ENCODE results near the gene CDH4. TPM values are rescaled to one million over a fixed set of nuclear protein-coding genes. Genes with fewer than 3 reads are reported as not detected.

Gene CDH4
- total RNA-seq, 1 donor from 2014 or later: 9.2 TPM

DNA sequence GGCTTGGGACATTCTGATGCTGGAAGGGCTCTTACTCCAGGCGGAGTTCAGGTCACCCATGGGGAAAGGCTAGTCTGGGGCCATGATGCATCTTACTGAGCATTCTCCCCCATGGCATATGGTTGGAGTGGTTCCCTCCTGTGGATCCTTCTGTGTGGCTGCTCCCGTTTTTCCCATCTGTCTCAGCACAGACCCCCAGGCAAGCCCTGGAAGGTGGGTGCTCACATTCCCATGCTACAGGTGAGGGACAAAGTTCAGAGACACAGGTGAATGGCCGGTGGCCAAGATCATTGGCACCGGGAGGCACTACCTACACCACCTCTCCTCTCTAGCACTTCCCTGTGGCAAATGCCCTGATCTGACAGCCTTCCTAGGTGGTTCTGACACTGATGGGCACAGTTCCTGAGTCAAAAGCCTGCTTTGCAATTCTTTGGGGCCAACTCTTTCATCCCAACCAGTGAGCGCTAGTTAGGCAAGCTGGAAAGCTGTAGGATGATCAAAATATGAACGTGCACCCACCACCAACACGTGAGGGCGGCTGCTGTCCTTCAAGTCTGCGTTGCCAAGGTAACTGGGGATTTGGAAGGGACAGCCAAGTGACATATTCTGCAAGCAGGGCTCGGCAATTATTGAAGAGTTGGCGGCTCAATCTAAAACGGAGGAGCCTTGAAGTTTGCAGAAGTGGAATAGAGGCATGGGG is 124.6 kb downstream of the CDH4 start:
- no peak for DNase-seq (ENCODE audit: extremely low read depth, low read depth, low spot score)

DNA sequence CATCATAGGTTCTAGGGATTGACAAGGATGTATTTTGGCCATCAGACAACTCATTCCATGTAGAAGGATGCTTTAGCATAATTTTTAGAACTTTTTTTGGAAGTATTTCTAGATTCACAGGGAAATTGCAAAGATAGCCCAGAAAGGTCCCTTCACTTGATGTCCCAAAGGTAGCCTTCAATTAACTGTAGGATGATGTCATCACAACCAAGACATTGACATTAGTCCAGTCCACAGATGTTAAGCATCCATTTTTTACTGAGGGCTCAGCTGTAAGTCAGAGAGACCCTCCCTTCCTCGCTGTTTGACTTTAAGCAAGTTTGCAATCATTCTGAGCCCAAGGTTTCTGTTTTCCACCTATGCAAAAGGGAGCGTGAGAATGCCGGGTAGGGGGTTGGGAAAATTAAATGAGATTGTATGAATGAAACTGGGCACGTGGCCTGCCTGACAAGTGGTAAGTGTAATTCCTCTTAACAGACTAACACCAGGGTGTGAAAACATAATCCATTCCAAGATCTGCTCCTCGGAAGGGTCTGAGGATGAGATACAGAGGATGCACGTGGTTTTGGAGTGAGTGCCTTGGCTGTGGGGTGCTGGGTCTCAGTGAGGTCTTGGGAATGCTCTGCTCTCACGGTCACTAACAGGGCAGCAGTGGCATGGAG is 126.8 kb downstream of the CDH4 start:
- no peak for DNase-seq (ENCODE audit: extremely low read depth, low read depth, low spot score)

DNA sequence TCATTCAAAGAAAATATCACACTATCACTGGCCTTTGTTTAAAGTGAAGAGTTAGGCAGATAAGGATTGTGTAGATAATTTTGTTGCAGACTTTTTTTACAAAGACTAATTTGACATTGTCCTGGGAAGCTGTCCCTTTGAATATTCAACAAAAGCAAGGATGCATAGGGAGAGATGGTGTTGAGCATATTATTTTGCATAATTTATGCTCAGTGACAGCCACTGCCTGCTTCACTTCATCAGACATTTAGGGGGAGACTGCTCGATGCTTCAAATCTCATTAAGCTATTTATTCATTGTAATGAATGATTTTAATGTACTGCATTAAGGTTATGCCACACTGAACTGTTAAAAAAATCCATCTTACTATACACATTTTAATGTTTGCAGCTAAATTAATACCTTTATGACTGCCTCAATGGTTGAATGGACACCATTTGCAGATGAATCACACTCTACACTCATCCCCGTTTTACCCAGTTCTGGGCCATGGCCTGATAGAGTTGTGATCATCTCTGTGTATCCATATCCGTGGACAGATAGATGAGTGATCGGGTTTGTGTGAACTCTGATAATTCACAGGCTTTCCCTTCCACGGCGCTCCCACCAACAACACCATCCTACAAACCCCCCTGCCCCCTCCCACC is 128.0 kb downstream of the CDH4 start:
- DNase-seq (ENCODE audit: extremely low read depth, low read depth, low spot score): no peak

DNA sequence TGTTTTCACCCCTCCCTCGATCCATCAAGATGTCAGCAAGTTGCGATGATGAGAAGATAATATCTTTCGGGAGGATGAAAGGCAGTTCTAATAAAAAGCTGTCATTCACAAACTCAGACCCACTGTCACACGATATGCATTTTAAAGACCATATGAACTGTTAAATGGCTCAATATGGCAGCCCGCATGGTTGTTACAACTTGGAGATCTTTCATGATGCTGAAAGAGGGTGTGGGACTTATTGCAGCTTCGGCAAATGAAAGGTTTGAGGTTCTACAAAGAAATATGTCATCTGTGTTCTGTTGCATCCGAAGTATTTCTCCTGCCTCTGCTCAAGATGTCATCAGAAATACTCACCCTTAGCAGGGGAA is 128.5 kb downstream of the CDH4 start:
- no peak for DNase-seq (ENCODE audit: extremely low read depth, low read depth, low spot score)

DNA sequence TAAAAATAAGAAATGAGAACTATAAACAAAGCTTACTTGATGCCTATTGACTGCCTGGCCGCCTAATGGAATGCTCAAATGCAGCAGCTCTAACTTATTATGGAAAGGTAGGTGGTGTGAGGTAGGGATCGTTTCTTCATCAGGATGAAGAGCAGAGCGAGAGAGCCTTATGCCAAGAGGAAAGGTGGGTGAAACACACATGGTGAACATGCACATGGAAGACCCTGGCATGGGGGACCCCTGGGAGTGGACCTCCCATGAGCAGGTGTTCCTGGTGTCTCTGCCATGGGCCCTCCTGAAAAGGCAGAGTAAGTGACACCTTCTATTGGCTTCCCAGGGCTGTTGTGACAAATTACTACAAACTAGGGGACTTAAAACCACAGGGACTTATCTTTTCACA is 130.1 kb downstream of the CDH4 start:
- no peak for DNase-seq (ENCODE audit: extremely low read depth, low read depth, low spot score)

DNA sequence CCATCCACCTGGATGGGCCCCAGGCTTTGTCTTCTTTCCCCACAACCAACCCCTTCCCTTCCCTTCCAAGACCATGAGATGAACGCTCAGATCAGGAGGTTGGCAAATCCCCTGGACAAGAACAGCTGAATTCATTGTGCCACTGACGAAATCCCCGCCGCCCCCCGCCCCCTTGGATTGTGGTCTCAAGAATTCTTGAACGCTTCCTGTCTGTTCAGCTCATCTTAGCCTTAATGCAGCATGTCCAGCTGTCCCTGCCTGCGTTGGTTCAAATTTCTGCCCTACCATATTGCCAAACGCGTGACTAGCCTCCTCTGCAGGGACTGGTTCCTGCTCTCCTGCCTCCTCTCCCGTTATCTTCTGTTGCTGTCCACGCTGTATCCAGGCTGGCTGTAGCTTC is 133.2 kb downstream of the CDH4 start:
- no peak for DNase-seq (ENCODE audit: extremely low read depth, low read depth, low spot score)

DNA sequence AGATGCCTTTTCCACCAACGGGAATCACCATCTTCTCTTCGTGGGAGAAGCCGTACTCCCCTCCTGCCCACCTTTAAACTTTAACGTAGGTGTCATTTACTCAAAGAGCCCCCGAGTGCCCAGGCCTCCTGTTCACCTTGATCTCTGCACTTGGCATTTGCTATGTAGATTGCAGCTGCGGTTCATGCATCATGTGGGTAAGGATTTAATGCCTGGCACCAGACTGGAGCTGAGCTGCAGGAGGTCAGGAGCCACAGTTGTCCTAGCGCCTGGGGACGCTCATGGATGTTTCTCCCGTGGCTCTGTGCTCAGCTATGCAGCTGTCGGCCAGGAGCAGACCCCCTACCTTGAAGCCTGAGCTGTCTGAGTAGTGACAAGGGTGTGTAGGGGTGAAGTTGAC is 133.7 kb downstream of the CDH4 start:
- no peak for DNase-seq (ENCODE audit: extremely low read depth, low read depth, low spot score)

DNA sequence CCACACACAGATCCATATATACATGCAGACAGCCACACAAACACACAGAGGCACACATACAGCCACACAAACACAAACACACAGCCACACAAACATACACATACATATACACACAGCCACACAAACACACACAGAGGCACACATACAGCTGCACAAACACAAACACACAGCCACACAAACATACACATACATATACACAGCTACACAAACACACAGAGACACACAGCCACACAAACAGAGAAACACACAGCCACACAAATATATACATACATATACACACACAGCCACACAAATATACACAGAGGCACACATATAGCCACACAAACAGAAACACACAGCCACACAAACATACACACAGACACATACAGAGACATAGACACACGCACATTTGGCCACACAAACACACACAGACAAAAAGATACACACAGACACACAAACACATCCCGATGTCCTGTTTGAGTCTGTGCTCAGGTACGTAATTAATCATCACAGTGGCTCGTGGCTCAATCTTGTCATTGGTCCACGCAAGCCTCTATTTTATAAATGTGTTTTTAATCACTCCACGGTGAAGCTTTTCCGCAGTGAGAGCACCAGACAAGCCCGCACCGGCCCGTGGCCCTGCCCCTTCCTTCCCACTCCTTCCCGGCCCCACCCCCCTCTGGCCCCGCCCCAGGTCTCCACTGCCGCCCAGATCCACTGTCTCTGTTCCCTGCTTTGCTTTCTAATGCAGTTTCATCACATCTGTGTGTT is 135.3 kb downstream of the CDH4 start:
- DNase-seq (ENCODE audit: extremely low read depth, low read depth, low spot score): no peak

DNA sequence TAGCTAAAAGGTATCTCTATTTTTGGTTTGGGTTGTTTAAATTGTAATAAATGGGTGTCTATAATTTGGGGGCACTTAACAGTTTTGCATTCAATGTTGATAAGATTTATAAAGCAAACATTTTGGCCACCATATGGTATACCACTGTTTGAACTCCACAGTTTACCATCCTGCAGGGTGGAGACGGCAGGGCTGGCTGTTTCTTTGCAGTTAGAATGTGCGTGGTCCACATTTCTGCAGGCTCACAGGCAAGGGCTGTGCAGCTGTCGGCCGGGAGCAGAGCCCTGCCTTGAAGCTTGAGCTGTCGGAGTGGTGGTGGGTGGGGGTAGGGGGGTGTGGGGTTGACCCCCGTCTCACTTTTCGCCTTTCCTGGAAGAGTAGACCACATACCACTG is 135.9 kb downstream of the CDH4 start:
- no peak for DNase-seq (ENCODE audit: extremely low read depth, low read depth, low spot score)

DNA sequence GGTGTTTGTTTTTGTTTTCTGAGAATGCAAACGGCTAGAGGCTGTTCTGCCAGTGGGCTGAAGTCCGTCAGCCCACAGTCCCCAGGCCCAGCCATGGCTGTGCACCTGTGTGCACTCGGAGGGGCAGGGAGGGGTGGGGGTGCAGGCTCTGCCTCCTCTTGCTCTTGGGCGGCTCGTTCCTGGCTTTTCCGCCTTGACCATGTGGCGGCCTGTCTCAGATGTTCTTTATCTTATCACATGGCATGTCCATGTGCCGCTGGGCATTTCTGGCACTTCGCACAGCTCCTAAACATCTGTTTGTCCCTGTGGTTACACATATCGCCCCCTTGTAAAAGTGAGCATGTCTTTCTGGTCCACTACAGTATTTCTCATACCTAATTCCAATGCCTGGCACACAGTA is 137.0 kb downstream of the CDH4 start:
- no peak for DNase-seq (ENCODE audit: extremely low read depth, low read depth, low spot score)

DNA sequence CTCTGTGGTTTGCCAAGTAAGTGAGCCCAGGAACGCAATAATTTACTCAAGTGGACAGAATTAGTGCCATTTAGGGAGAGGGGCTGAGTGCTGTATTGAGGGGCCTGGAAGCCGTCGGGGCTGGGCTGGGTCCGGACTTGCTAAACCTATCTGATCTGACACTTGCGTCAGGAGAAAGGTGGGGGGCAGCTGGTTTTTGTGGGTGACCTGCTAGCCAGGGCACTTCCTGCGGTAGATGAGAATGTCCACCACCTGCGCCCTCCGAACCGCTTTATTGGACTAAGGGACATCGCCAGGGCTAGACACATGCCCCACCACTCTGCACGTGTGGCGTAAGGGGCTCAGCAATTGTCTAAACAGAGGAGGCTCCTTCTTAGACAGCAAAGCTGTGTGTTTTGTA is 139.1 kb downstream of the CDH4 start:
- DNase-seq (ENCODE audit: extremely low read depth, low read depth, low spot score): no peak

DNA sequence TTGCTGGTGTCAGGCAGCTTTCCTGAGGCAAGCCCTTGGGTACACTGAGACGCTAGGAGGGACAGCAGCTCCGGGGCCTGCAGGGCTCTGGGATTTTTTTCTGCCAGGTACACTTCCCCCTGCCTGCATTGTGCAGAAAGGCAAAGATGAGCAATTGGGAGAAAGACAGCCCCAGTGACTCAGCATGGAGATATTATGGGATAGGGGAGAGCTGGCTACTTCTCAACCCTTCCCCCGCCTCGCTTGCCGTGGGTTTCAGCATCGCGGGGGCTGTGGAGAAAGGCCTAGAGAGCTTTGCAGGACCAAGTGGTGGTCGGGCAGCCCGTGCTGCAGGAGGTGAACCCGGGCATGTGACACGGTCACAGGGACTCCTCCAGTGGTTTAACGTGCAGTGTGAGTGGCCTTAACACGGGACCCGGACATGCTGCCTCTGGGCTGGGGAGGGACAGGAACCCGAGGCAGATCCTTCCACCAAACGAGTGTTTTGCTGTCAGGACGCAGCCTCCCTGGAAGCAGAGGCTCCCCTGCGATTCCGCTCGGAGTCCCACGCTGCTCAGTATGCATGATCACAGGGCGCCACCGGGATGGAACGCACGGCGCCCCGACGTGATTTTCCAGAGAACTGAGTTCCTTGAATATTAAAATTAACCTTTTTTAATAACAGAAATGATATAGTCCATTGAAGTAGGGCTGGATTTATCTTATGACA is 139.9 kb downstream of the CDH4 start:
- no peak for DNase-seq (ENCODE audit: extremely low read depth, low read depth, low spot score)

DNA sequence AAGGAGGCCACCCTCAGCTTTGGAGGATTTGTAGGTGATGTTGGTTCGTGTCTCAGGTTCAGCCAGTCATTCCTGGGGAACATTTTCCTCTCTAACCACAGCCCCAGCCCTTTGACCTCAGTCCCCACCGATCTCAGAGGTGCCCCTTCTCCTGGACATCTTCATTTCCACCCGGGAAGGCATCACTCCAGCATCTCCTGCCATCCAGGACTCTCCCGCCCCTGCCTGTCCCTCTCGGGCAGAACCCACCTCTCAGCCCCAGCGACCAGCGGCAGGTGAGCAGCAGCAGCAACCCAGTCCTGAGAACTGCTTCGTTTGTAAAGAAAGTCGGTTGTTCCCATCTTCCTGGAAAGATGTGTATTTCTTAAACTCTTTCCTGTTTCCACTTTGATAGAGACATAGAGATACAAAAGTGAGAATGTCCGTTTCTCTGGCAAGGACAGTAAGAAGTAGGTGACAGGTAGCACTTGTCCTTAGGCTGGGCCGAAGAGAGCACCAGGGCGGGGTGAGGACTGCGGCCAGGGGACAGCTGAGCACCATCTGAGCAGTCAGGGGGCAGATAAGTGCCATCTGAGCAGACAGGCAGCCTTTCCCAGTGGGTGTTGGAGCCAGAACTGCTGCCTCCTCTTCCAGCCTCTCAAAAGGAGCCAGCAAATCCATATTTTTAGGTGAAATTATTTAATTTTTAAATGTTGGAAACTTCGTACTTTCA is 142.2 kb downstream of the CDH4 start:
- DNase-seq (ENCODE audit: extremely low read depth, low read depth, low spot score): no peak

DNA sequence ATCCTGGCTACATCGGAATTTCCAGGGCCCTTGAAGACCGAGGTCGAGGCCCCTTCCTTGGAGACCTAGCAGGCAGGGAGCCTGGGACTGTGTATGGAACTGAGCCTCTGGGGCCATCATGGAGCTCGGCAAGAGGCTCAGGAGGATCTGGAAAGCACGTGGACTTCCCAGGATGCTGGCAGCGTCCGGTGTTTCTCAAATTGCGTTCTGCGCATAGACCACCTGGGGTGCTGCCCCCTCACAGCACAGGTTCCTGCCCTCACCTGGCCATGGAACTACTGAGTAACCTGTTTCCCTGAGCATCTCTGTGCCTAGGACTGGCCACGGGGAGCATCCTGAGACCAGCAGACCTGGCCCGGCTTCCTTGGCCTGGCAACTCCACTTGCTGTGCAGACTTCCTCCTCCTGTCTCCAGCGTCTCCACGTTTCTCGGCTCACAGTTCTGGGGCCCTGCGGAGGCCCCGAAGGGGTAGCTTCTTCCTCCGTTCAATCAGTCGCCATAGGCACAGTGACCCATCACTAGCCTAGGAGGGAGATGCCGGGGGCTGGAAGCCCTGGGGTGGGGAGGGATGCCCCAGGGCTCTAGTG is 144.3 kb downstream of the CDH4 start:
- no peak for DNase-seq (ENCODE audit: extremely low read depth, low read depth, low spot score)

DNA sequence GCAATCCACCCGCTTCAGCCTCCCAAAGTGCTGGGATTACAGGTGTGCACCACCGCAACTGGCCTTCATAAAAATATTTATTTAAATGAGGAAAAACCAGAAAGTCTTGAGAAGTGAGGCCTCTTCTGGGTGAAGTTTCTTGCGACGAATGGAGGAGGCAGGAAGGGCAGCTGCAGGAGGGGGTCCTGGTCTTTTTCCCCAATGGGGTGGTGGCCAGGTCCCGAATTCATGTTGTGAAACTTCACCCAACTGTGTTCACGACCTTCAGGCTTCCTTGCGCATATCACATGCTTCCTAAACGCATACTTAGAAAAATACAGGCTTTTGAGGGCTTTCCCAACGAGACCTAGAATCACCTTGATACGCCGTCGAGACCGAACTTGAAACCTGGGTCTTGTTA is 145.1 kb downstream of the CDH4 start:
- DNase-seq (ENCODE audit: extremely low read depth, low read depth, low spot score): no peak

DNA sequence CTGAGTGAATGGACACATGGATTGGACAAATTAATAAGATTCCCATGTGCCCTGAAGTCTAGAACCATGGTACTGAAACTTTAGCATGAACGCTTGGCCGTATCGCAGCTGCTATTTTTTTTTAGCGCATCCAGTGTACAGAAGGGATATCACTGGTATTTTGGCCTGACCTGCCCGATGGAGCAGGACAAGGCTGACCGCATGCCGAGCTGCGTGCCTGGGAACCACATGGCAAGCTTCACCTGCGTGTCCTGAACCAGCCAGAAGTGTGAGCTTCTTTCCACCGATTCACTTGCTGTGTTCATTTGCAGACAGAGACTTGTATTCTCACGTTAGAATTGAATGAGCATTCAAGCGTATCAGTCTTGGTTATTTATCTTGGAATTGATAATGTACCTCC is 145.7 kb downstream of the CDH4 start:
- no peak for DNase-seq (ENCODE audit: extremely low read depth, low read depth, low spot score)

DNA sequence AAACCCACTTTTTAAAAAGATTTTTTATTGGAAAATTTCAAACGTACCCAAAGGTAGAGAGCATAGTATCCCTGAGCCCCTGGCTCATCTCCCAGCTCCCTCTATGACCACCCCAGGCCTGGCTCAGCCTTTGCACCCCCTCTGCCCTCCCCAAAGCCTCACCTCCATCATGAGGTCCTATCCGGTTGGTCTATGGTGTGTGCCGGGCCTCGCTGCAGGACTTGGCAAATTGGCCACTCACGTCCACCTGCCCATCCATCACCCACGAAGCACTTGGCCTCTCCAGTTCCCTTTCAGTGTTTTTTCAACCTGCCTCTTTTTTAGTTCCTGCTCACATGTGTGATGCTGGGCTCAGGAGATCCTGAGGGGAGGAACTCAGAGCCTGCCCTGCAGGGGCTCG is 147.4 kb downstream of the CDH4 start:
- no peak for DNase-seq (ENCODE audit: extremely low read depth, low read depth, low spot score)

DNA sequence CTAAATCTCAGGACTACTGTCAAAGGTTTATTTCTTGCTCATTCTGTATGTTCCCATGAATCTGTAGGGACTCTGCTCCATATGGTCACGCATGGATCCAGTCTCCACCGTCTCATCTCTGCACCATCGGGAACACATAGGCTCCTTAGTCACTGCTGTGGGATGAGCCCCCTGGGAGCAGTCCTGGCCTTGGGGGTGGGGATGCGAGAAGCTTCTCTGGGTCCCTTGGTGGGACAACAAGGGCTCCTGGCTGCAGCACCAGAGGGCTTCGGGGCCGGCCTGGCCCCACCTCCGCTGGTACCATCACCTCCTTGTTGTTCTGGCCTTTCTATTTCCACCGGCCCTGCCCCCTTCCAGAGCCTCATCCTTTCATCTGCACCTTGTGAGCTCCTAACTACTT is 148.4 kb downstream of the CDH4 start:
- DNase-seq (ENCODE audit: extremely low read depth, low read depth, low spot score): no peak

DNA sequence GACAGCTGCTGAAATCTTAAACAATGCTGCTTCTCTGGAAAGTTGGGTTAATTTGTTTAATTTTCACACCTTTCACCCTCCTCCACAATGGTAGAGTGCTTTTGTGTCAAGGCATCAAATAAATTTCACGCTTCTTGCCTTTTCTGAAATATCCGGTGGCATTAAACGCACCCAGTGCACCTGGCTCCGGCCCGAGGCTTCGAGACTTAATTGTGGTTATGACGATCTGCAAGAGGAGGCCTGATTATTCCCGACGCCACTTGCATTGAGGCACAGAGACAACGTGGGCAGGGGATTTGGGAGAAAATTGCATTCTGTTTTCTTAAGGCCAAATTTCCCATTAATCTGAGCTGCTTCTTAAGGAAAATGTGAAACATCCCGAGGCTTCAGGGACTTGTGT is 152.2 kb downstream of the CDH4 start:
- no peak for DNase-seq (ENCODE audit: extremely low read depth, low read depth, low spot score)

DNA sequence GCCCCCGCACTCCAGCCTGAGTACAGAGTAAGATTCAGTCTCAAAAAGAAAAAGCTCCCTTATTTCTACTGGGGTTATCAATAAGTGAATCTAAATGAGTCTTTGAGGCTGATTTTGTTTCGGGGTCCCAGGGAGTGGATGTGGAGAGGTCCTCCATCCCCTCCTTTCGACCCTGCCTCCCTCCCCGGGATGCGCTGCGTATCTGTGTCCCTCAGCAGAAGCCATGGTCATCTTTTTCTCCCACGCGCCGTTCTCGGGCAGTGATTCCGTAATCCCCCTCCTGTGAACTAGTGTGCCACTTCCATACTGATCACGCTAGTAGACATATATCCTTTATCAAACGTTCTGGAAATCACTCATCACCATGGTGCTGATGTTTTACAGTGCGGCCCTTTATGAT is 152.9 kb downstream of the CDH4 start:
- no peak for DNase-seq (ENCODE audit: extremely low read depth, low read depth, low spot score)

All from glomerular endothelial cell (primary cell).